ENCODE data around the gene RALGAPB.

The RALGAPB gene

GRCh38 chr20:38620441-38620840 is 147.8 kb downstream of the RALGAPB start:
- H3K36me3 ChIP-seq (ENCODE audit: control insufficient read depth, insufficient read depth, low read length), result no peaks in the 10 kb centered on the region
- no peak overlapping the region for H3K4me3 ChIP-seq (ENCODE audit: low read length)
- peaks cover 3% of the 10 kb centered on the region for H3K27me3 ChIP-seq (ENCODE audit: control insufficient read depth, insufficient read depth, low read length)
- H3K4me1 ChIP-seq (ENCODE audit: control insufficient read depth, insufficient read depth, low read length), result no peaks in the 10 kb centered on the region
- no peak overlapping the region for H3K27ac ChIP-seq (ENCODE audit: low read depth, low read length)
- no peak overlapping the region for H3K9ac ChIP-seq (ENCODE audit: low read length)

- H3K9ac ChIP-seq (ENCODE audit: low read length), result no peak overlapping the region
These were observed 150.4 kb downstream of the RALGAPB start for GRCh38 chr20:38623061-38623460.

GRCh38 chr20:38624084-38624483 is 151.4 kb downstream of the RALGAPB start:
- Histone ChIP-seq H3K36me3 (ENCODE audit: control insufficient read depth, insufficient read depth, low read length) (no peaks in the 10 kb centered on the region), H3K4me3 (ENCODE audit: low read length) (no peak overlapping the region), H3K27ac (ENCODE audit: low read depth, low read length) (no peak overlapping the region), H3K9ac (ENCODE audit: low read length) (no peak overlapping the region), H3K4me1 (ENCODE audit: control insufficient read depth, insufficient read depth, low read length) (no peaks in the 10 kb centered on the region), H3K27me3 (ENCODE audit: control insufficient read depth, insufficient read depth, low read length) (no peaks in the 10 kb centered on the region)

More at GRCh38 chr20:38623061-38623460, 150.4 kb downstream of the RALGAPB start:
- H3K27me3 ChIP-seq (ENCODE audit: control insufficient read depth, insufficient read depth, low read length), result no peaks in the 10 kb centered on the region
- no peak overlapping the region for H3K4me3 ChIP-seq (ENCODE audit: low read length)
- no peaks in the 10 kb centered on the region for H3K36me3 ChIP-seq (ENCODE audit: control insufficient read depth, insufficient read depth, low read length)
- no peaks in the 10 kb centered on the region for H3K4me1 ChIP-seq (ENCODE audit: control insufficient read depth, insufficient read depth, low read length)
- H3K27ac ChIP-seq (ENCODE audit: low read depth, low read length), result no peak overlapping the region

- Histone ChIP-seq H3K36me3 (ENCODE audit: control insufficient read depth, insufficient read depth, low read length) (no peaks in the 10 kb centered on the region), H3K27me3 (ENCODE audit: control insufficient read depth, insufficient read depth, low read length) (no peaks in the 10 kb centered on the region), H3K4me3 (ENCODE audit: low read length) (no peak overlapping the region)
These were observed 153.3 kb downstream of the RALGAPB start for GRCh38 chr20:38625896-38626295.

GRCh38 chr20:38626921-38627659 is 154.4 kb downstream of the RALGAPB start:
- Histone ChIP-seq H3K36me3 (ENCODE audit: control insufficient read depth, insufficient read depth, low read length) (no peaks in the 10 kb centered on the region), H3K27ac (ENCODE audit: low read depth, low read length) (no peak overlapping the region), H3K9ac (ENCODE audit: low read length) (no peak overlapping the region)

More at GRCh38 chr20:38625896-38626295, 153.3 kb downstream of the RALGAPB start:
- Histone ChIP-seq H3K4me1 (ENCODE audit: control insufficient read depth, insufficient read depth, low read length) (no peaks in the 10 kb centered on the region), H3K9ac (ENCODE audit: low read length) (no peak overlapping the region), H3K27ac (ENCODE audit: low read depth, low read length) (no peak overlapping the region)

More at GRCh38 chr20:38626921-38627659, 154.4 kb downstream of the RALGAPB start:
- Histone ChIP-seq H3K4me1 (ENCODE audit: control insufficient read depth, insufficient read depth, low read length) (no peaks in the 10 kb centered on the region), H3K4me3 (ENCODE audit: low read length) (no peak overlapping the region), H3K27me3 (ENCODE audit: control insufficient read depth, insufficient read depth, low read length) (no peaks in the 10 kb centered on the region)
